GM19351 (cell line): ENCODE results near the gene TRABD.

ENCODE experiments used
- ATAC-seq: cut with Tn5 transposase; IDR thresholded peaks from one replicate; pipeline ENCODE4 v1.9.1; 2021; ENCODE audit warnings: mild to moderate bottlenecking, moderate library complexity; ENCODE audit not compliant: unreplicated experiment

TRABD gene

DNA sequence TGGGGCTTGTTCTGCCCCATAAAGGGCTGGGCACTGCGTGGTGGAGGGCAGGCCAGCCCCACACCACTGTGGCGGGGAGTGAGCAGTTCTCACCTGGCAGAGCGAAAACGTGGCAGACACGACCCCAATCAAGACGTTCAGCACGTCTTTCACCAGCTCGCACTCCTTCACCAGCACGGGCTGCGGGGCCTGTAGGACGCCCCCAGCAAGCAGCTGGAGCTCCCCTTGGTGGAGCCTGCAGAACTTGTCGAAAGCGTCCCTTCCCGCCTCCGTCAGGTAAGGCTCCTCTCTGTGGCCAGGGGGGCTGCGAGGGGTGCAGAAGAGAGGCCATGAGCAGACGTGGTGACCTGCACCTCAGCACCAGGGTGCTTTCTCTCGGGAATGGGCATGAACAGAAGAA is 47.5 kb downstream of the TRABD start:
- no peak for ATAC-seq

DNA sequence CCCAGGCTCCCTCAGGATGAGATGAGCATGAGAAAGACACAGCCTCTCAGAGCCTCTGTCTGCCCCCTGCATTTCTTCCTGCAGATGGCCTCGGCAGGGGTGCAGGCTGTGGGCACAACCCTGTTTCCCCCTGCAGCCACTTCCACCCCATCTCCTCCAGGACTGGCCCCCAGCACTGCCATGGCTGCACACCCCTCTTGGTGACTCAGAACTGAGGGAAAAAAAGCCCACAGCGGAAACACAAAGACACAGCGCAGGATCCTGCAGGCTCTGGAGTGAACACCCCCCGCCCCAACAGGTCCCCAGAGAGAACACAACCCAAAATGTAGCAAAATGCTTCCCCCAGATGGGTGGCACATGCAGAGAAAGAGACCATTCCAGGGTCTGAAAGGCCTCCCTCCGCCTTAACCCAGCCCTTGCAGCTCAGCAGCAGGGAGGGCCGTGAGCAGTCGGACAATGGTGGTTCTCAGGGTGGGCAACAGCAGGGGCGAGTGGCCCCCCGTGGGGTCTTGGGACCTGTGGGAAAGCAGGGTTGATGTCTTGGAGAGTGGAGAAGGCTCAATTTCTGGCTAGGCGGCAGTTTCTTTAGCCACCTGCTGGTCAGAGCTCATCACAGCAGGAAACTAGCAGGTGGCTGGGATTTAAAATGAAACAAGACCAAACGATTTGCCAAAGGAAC is 51.2 kb downstream of the TRABD start:
- ATAC-seq: no peak

DNA sequence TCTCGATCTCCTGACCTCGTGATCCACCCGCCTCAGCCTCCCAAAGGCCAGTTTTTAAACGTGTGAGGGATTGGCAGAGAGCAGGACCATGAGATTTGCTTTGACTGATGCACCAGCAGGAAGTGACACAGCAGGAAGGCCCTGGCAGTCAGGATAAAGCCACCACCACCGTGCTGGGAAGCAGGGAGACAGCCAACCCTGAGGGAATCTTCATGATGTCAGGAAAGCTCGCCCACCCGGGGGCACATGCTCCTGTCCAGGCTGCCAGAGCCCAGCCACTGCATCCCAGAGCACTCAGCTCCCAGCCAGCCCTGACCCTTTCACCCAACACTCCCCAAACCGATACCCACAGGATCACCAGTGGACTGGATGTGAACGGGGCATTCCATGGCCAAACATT is 53.0 kb downstream of the TRABD start:
- ATAC-seq: no peak

DNA sequence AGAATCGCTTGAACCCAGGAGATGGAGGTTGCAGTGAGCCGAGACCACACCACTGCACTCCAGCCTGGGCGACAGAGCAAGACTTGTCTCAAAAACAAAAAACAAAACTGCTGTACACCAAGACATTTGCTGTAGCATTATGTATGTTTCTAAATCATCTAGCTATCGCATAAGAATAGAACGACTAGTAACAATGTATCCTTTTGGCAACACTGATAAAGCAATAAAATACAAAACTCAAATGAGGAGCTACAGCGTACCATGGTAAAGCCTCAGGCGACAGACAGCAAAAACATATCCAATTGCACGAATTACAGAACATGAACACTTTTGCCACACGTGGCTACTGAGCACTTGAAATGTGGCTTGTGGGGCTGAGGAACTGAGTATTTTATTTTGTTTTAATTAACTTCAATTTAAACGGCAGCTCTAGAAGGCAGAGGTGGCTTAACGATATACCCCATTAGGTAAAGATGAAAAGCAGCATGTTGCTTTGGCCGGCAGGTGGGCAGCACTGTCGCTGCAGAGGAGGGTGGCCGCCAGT is 56.8 kb downstream of the TRABD start:
- no peak for ATAC-seq

DNA sequence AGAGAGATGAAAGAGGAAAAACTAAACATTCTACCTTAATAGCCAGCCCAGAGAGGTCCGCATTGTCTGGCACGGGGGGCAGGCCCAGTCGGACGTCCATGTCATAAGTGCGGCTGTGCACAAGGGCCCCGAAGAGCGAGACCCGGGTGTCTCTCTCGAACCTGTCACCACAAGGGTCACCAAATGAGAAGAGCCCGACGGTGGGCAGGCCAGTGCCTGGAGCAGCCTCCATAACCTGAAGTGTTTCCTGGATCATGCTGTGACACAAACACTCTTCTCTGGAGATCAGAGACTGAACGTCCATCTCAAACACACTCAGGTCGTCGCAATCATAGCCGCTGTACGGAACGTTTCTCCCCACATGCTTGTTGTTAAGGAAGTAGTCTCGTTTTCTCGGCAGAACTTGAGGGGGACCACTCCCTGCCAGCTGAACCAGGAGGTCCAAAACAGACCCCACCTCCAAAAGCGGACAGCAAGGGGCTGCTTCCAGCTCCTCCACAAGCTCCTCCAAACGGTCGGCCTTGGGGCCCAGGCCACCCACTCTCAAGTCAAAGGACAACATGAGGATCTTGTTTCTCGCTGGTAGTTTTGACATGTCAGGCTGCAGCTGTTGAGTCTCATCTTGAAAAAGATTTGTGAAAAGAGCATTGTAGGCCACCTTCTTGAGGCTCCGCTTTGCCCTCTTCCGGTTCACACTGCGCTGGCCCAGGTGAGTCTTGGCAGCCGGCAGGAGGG is 58.1 kb downstream of the TRABD start:
- no peak for ATAC-seq

DNA sequence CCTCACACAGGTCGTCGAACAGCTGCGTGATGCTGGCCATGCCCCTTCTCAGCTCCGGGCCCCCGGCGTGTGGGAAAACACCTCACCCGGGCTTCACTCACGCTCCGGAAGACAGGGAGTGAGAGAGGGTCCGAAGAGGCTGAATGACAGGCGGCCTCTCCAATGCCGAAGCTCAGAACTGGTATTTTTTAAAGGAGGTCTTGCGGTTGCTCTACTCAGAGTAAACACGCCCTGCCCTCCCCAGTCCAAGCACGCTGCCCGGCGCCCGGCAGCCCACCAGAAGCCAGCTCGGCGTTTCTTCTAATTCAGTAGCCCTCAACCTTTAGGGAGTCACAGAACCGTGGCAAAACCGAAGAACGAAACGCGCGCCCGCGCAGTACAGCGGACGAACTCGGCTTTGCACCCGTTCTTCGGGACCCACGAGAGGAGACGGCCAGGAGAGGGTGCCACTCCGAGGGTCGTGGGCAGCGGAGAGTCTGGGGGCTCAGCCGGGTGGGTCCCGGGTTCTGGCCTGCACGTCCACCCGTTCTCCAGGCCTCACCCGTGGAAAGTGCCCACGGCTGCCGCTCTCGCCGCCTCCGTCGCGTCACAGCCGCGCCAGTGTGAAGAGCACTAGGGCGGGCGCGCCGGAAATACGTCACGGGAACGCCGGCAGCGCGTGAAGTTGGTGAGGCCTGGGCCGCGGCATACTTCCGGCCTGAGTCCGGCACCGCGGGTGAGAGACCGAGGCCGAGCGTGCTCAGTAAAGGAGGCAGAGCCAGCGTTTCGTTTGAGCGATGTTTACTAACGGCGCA is 58.9 kb downstream of the TRABD start, which contains the start of gene TUBGCP6:
TSS of gene TUBGCP6 (minus strand) at position 604 of the 794 bp plus-strand sequence. CDS start at position 40, 564 bp downstream.
- ATAC-seq: peak; percentile 55

DNA sequence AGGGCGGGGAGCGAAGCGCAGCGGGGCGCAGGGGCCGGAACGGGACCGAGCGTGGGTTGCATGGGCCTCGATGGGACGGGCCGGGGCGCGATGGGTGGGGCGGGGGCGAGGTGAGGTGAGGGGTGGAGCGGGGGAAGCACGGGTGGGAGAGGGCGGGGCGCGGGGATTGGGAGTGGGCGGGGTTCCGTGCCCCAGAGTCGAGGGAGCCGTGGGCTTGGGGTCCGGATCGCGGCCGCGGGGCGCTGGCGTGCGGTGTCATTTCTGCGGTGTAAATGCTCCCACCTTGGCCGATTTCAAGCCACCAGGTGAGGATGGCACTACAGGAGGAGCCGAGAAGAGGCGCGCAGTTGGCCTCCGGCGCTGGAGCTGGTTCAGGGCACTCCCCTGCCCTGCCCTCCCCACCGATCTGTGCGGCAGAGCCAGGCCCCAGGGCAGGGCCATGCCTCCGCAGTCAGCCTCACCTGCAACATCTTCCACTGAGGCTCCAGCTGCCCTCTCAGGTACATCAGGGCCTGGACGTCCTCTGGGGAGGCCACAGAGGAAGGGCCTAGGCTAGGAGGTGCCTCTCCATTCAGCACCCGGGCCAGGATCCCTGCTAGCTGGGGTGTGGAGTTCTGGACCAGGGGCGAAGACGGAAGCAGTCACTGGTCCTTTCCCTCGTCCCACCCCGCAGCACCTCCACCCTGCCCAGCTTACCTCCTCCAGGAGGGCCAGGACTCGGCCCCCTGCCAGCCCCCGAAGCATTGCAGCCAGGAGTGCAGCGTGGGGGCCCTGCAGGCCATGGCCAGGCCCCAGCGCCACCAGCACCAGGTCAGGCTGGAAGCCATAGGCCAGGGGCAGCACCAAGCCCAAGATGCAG is 59.7 kb downstream of the TRABD start:
- ATAC-seq: no peak

DNA sequence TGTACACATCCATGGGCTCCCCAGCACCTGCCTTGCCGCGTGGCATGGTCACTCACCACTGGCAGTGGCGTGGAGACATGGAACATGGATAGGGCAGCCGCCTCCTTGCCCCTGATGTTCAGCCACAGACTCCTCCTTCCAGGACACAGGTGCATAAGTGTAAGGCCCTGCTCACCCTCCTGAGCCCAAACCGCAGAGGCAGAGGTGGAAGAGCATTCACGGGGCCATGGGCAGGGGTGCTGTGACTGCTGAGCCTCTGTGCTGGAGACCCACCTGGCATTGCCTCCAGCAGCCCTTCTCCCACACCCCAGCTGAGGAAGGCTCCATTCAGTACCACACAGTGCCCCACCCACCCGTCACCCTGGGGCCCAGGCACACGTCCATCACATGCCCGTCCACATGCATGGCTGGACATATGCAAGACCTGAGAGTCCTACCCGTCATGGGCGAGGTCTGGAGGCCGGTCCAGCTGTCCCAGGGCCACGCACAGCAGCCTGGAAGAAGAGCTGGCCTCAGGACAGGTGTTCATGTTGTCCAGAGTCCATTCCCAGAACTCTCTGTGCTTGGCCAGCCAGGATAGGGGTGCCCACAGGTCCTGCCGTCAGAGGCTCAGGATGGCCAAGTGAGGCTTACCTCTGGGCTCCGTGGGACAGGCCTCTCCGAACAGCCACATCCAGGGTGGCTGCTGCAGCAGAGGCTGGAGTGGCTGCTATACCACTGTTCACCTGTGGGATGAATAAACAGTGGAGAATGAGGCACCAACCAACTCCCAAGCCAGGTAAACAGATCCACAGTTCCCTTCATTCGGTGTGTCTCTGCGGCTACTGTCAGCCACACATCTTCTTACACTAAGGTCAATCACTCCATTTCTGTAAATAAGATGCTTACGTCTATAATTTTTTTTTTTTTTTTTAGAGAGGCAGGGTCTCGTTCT is 60.8 kb downstream of the TRABD start:
- ATAC-seq: no peak

DNA sequence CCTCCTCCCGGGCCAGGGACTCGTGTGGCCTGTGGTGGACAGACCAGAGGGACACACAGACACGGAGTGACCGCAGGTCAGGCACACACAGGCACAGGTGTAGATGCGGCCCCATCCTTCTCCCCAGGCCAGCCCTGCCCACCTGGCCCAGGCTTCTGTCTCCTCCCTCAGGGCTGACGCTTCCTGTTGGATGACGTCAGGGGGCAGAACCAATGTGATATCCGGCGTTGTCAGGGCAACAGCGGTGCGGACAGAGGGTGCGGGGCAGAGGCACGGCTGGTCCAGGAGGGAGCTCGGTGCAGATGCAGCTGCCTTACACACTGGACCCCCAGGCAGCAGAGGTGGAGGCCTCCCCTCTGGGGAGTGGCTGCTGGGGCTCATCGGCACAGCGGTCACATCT is 62.0 kb downstream of the TRABD start:
- no peak for ATAC-seq

DNA sequence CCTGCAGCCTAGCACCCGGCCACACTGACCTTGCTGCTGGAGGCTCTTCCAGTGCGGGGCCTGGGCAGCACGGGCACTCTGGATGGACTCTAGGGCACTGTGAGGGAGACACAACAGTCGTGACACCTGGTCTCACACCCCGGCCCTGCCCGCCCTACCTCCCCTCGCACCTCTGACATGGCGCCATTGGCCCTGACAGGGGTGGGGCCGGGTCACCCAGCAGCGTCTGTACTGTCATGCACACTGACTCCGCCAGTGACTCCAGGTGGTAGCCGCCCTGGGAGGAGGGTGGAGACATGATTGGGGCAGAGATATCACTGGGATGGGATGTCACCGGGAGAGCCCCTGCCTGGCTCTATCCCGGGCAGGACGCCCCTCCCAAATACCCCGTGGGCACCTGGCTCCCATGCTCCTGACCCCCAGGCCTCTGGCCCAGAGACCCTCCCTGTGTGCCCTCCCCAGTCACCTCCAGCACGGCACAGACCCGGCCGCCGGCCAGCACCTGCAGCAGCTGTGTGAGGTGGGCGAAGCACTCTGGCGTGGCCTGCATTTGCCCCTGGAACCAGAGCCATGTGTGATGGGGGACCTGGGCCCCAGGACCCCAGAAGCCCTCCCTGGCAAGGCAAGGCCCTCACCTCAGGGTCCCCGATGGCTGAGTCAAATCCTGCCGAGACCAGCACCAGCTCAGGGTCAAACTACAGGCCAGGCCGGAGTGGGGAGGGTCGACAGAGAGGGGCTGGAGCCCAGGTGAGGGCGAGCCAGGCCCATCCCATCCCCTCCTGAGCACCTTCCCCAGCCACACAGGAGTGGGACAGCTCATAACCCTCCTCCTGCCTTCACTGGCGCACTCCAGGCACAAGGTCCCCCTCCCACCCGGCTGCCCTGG is 62.7 kb downstream of the TRABD start:
- no peak for ATAC-seq
